ENCODE results near the gene CSK.
"Not testable (repeated sequence)": the region's sequence is repeated elsewhere in the genome, so short reads cannot be mapped to it uniquely, and the experiment has no call there.

Gene CSK

GRCh38 chr15:74735305-74735704, 46.6 kb upstream of the CSK start:
- Histone ChIP-seq H3K9ac (ENCODE audit: low read depth, low read length, poor library complexity, severe bottlenecking) (no peak overlapping the region), H3K9me3 (ENCODE audit: insufficient read depth, low read depth, low read length) (no peaks in the 10 kb centered on the region), H3K36me3 (ENCODE audit: insufficient read depth, low read length) (no peaks in the 10 kb centered on the region), H3K27me3 (ENCODE audit: insufficient read depth, low read length, poor library complexity, severe bottlenecking) (no peaks in the 10 kb centered on the region), H2AFZ (ENCODE audit: low read length) (no peak overlapping the region), H3K4me1 (ENCODE audit: insufficient read depth, low read length, poor library complexity, severe bottlenecking) (no peaks in the 10 kb centered on the region), H4K20me1 (ENCODE audit: insufficient read depth, low read length, poor library complexity, severe bottlenecking) (no peaks in the 10 kb centered on the region), H3K4me3 (ENCODE audit: low read length, poor library complexity, severe bottlenecking) (no peak overlapping the region), H3K4me2 (ENCODE audit: low read depth, low read length, poor library complexity, severe bottlenecking) (no peak overlapping the region), H3K9me2 (replicated peaks; ENCODE audit: low read depth, low read length) (no peaks in the 10 kb centered on the region), H3K79me2 (ENCODE audit: insufficient read depth, low read length) (no peaks in the 10 kb centered on the region), H3F3A (ENCODE audit: low read depth) (no peaks in the 10 kb centered on the region)
- TF ChIP-seq EZH2phosphoT487 (IDR thresholded peaks at IDR 0.05; ENCODE audit: borderline replicate concordance), result no peak
- TF ChIP-seq CTCF (conservative IDR thresholded peaks at IDR 0.05; ENCODE audit: low read length), result no peak

- not testable (repeated sequence) for H3K27me3 ChIP-seq (ENCODE audit: insufficient read depth, low read length, poor library complexity, severe bottlenecking); H3K9me3 ChIP-seq (ENCODE audit: insufficient read depth, low read depth, low read length); H3K79me2 ChIP-seq (ENCODE audit: insufficient read depth, low read length); H2AFZ ChIP-seq (ENCODE audit: low read length); H3K36me3 ChIP-seq (ENCODE audit: insufficient read depth, low read length); H3K9ac ChIP-seq (ENCODE audit: low read depth, low read length, poor library complexity, severe bottlenecking); H3K4me1 ChIP-seq (ENCODE audit: insufficient read depth, low read length, poor library complexity, severe bottlenecking); H4K20me1 ChIP-seq (ENCODE audit: insufficient read depth, low read length, poor library complexity, severe bottlenecking); H3K9me2 ChIP-seq (replicated peaks; ENCODE audit: low read depth, low read length); H3K4me3 ChIP-seq (ENCODE audit: low read length, poor library complexity, severe bottlenecking); H3K4me2 ChIP-seq (ENCODE audit: low read depth, low read length, poor library complexity, severe bottlenecking); H3F3A ChIP-seq (ENCODE audit: low read depth)
These were observed 43.6 kb upstream of the CSK start for GRCh38 chr15:74738239-74738638.

GRCh38 chr15:74742422-74742821, 39.5 kb upstream of the CSK start:
- Histone ChIP-seq H3K4me3 (ENCODE audit: low read length, poor library complexity, severe bottlenecking) (no peak overlapping the region), H3K27me3 (ENCODE audit: insufficient read depth, low read length, poor library complexity, severe bottlenecking) (no peaks in the 10 kb centered on the region), H3K9me3 (ENCODE audit: insufficient read depth, low read depth, low read length) (no peaks in the 10 kb centered on the region), H2AFZ (ENCODE audit: low read length) (no peak overlapping the region), H3F3A (ENCODE audit: low read depth) (no peaks in the 10 kb centered on the region), H3K9me2 (replicated peaks; ENCODE audit: low read depth, low read length) (no peaks in the 10 kb centered on the region), H3K36me3 (ENCODE audit: insufficient read depth, low read length) (no peaks in the 10 kb centered on the region), H3K4me1 (ENCODE audit: insufficient read depth, low read length, poor library complexity, severe bottlenecking) (no peaks in the 10 kb centered on the region), H3K4me2 (ENCODE audit: low read depth, low read length, poor library complexity, severe bottlenecking) (no peak overlapping the region), H3K79me2 (ENCODE audit: insufficient read depth, low read length) (no peaks in the 10 kb centered on the region), H3K9ac (ENCODE audit: low read depth, low read length, poor library complexity, severe bottlenecking) (no peak overlapping the region), H4K20me1 (ENCODE audit: insufficient read depth, low read length, poor library complexity, severe bottlenecking) (no peaks in the 10 kb centered on the region)
- TF ChIP-seq CTCF (conservative IDR thresholded peaks at IDR 0.05; ENCODE audit: low read length) (no peak), EZH2phosphoT487 (IDR thresholded peaks at IDR 0.05; ENCODE audit: borderline replicate concordance) (no peak)

- Histone ChIP-seq H3K79me2 (ENCODE audit: insufficient read depth, low read length) (no peaks in the 10 kb centered on the region), H3K4me2 (ENCODE audit: low read depth, low read length, poor library complexity, severe bottlenecking) (no peak overlapping the region), H3K9me3 (ENCODE audit: insufficient read depth, low read depth, low read length) (no peaks in the 10 kb centered on the region), H3K9ac (ENCODE audit: low read depth, low read length, poor library complexity, severe bottlenecking) (no peak overlapping the region), H3K27me3 (ENCODE audit: insufficient read depth, low read length, poor library complexity, severe bottlenecking) (no peaks in the 10 kb centered on the region), H2AFZ (ENCODE audit: low read length) (no peak overlapping the region), H3K36me3 (ENCODE audit: insufficient read depth, low read length) (no peaks in the 10 kb centered on the region), H3K4me1 (ENCODE audit: insufficient read depth, low read length, poor library complexity, severe bottlenecking) (no peaks in the 10 kb centered on the region), H3F3A (ENCODE audit: low read depth) (no peaks in the 10 kb centered on the region), H3K4me3 (ENCODE audit: low read length, poor library complexity, severe bottlenecking) (no peak overlapping the region), H3K9me2 (replicated peaks; ENCODE audit: low read depth, low read length) (no peaks in the 10 kb centered on the region), H4K20me1 (ENCODE audit: insufficient read depth, low read length, poor library complexity, severe bottlenecking) (no peaks in the 10 kb centered on the region)
- TF ChIP-seq EZH2phosphoT487 (IDR thresholded peaks at IDR 0.05; ENCODE audit: borderline replicate concordance) (no peak), CTCF (conservative IDR thresholded peaks at IDR 0.05; ENCODE audit: low read length) (no peak)
These were observed 35.5 kb upstream of the CSK start for GRCh38 chr15:74746389-74746788.
